OCI-LY7 (cell line): ENCODE measurements around the gene GRB10. TPM values are rescaled to one million over a fixed set of nuclear protein-coding genes. Genes with fewer than 3 reads are reported as not detected.

Experiments used
- BruUV-seq: library from RNA; stranded (reverse); fragments of 400-500 nt; replicated peaks from 2 replicates; lab custom pipeline; 2021; lab: Mats Ljungman, UMichigan
- CTCF ChIA-PET: fragments of 300-600 bp; sonication (Branson Sonifier 250); formaldehyde crosslinking; loops from one replicate; lab custom pipeline; 2022; ENCODE audit warnings: antibody characterized with exemption; ENCODE audit not compliant: unreplicated experiment; lab: Charles Lee
- POLR2A ChIA-PET: fragments of 300-600 bp; sonication (Branson Sonifier 250); formaldehyde crosslinking; loops from one replicate; lab custom pipeline; 2022; ENCODE audit warnings: antibody characterized with exemption; lab: Charles Lee
- DNase-seq: peaks from one replicate; pipeline ENCODE4 v3.0.0-alpha.2; 2015; ENCODE audit warnings: low spot score
- H2AFZ ChIP-seq: fragments of 200-600 bp; sonication (generic), shearing (Covaris generic); 2 replicates; pipeline ENCODE4 v1.6.1; 2014; ENCODE audit warnings: mild to moderate bottlenecking, antibody characterized with exemption, low read length, moderate library complexity
- H3K27ac ChIP-seq: fragments of 200-600 bp; sonication (generic); 2 replicates; pipeline ENCODE4 v1.5.1; 2014; ENCODE audit warnings: mixed run types, low read depth, mild to moderate bottlenecking, moderate library complexity, low read length, inconsistent platforms; ENCODE audit not compliant: poor library complexity, severe bottlenecking
- H3K36me3 ChIP-seq: fragments of 200-600 bp; sonication (generic); 2 replicates; pipeline ENCODE4 v1.6.1; 2014; ENCODE audit warnings: mild to moderate bottlenecking, antibody characterized with exemption, low read length, moderate library complexity, mixed read lengths; ENCODE audit not compliant: insufficient read depth
- H3K4me1 ChIP-seq: fragments of 200-600 bp; sonication (generic); 2 replicates; pipeline ENCODE4 v1.5.1; 2014; ENCODE audit warnings: mild to moderate bottlenecking, low read length; ENCODE audit not compliant: insufficient read depth, poor library complexity, severe bottlenecking
- H3K4me2 ChIP-seq: fragments of 200-600 bp; sonication (generic); 2 replicates; pipeline ENCODE4 v1.6.1; 2014; ENCODE audit warnings: mild to moderate bottlenecking, low read length
- H3K4me3 ChIP-seq: fragments of 200-600 bp; sonication (generic); 2 replicates; pipeline ENCODE4 v1.5.1; 2014; ENCODE audit warnings: mild to moderate bottlenecking, low read depth, low read length; ENCODE audit not compliant: poor library complexity, severe bottlenecking
- H3K79me2 ChIP-seq: fragments of 200-600 bp; sonication (generic); 2 replicates; pipeline ENCODE4 v1.6.1; 2016; ENCODE audit warnings: low read depth, mild to moderate bottlenecking, low read length, moderate library complexity, mixed read lengths; ENCODE audit not compliant: insufficient read depth
- H3K9me2 ChIP-seq: fragments of 200-600 bp; sonication (generic); 2 replicates; pipeline ENCODE4 v1.6.1; 2016; ENCODE audit warnings: mild to moderate bottlenecking, low read length, mixed read lengths; ENCODE audit not compliant: insufficient read depth
- H3K9me3 ChIP-seq: fragments of 200-600 bp; sonication (generic); 2 replicates; pipeline ENCODE4 v1.6.1; 2014; ENCODE audit warnings: mild to moderate bottlenecking, mixed run types, low read length, mixed read lengths
- H4K20me1 ChIP-seq: fragments of 200-600 bp; sonication (generic); 2 replicates; pipeline ENCODE4 v1.6.1; 2014; ENCODE audit warnings: mild to moderate bottlenecking, antibody characterized with exemption, low read length, moderate library complexity, mixed read lengths; ENCODE audit not compliant: insufficient read depth
- CTCF ChIP-seq: fragments of 200-600 bp; sonication (generic); conservative IDR thresholded peaks from 2 replicates; pipeline ENCODE4 v1.5.1; 2014; ENCODE audit warnings: mild to moderate bottlenecking, antibody characterized with exemption, low read length, moderate library complexity, mixed read lengths
- EZH2phosphoT487 ChIP-seq: fragments of 200-600 bp; sonication (generic); IDR thresholded peaks from 2 replicates; pipeline ENCODE4 v1.6.1; 2018; ENCODE audit warnings: low read depth, borderline replicate concordance, mild to moderate bottlenecking, mixed run types, antibody characterized with exemption, low read length, moderate library complexity, mixed read lengths
- intact Hi-C: fragments of 100-400 bp; cut with micrococcal nuclease; formaldehyde crosslinking; loops from one replicate; pipeline ENCODE4 v1.10.0; 2022; ENCODE audit not compliant: unreplicated experiment
- total RNA-seq, 2 experiments: library from RNA; depleted of rRNA in 1 of 2; stranded (reverse); fragments of >200 nt in 1 of 2; shearing (Covaris generic) in 1 of 2; gene quantifications; 2 replicates each; pipeline ENCODE4 v1.2.3, GENCODE V29; 2014 to 2022

GRB10 gene
- total RNA-seq, 2 experiments from 2014 or later = not detected

GRCh38 chr7:50621973-50622490 is 160.7 kb downstream of the GRB10 start:
- intact Hi-C loops = no loop called here
- CTCF ChIA-PET = no interaction called here

GRCh38 chr7:50621206-50621605 is 161.5 kb downstream of the GRB10 start:
- Histone ChIP-seq H2AFZ (no peak overlapping the region), H3K4me1 (no peaks in the 10 kb centered on the region), H3K27ac (no peak overlapping the region), H3K4me2 (no peak overlapping the region), H3K4me3 (no peak overlapping the region), H3K9me3 (no peaks in the 10 kb centered on the region), H4K20me1 (no peaks in the 10 kb centered on the region), H3K36me3 (no peaks in the 10 kb centered on the region), H3K79me2 (no peaks in the 10 kb centered on the region), H3K9me2 (no peaks in the 10 kb centered on the region)
- intact Hi-C loops = no loop called here
- CTCF ChIA-PET = no interaction called here
- TF ChIP-seq EZH2phosphoT487 (no peak), CTCF (no peak)
- POLR2A ChIA-PET = no interaction called here
- no TSS peak for BruUV-seq
- DNase-seq = no peak

More at GRCh38 chr7:50621973-50622490, 160.7 kb downstream of the GRB10 start:
- Histone ChIP-seq H3K36me3 (no peaks in the 10 kb centered on the region), H4K20me1 (no peaks in the 10 kb centered on the region), H3K4me2 (no peak overlapping the region), H3K4me1 (no peaks in the 10 kb centered on the region), H3K9me2 (no peaks in the 10 kb centered on the region), H3K9me3 (no peaks in the 10 kb centered on the region), H3K79me2 (no peaks in the 10 kb centered on the region), H3K27ac (no peak overlapping the region), H3K4me3 (no peak overlapping the region), H2AFZ (no peak overlapping the region)
- no TSS peak for BruUV-seq
- no peak for DNase-seq
- TF ChIP-seq CTCF (no peak), EZH2phosphoT487 (no peak)
- POLR2A ChIA-PET = no interaction called here

- ChIA-PET POLR2A (no interaction called here), CTCF (interaction anchor here (0.6 kb wide), 1 partner anchor 185 kb away, joined by 3 read pairs; no protein-coding TSS in a partner anchor)
- intact Hi-C loops = no loop called here
- H3K9me2 ChIP-seq = no peaks in the 10 kb centered on the region
- no peak overlapping the region for H2AFZ ChIP-seq
- H3K36me3 ChIP-seq = no peaks in the 10 kb centered on the region
- BruUV-seq = no TSS peak
- no peaks in the 10 kb centered on the region for H4K20me1 ChIP-seq
- H3K9me3 ChIP-seq = no peaks in the 10 kb centered on the region
- H3K4me3 ChIP-seq = no peak overlapping the region
- no peak for DNase-seq
- H3K4me2 ChIP-seq = no peak overlapping the region
- H3K27ac ChIP-seq = no peak overlapping the region
- no peak for TF ChIP-seq CTCF
- no peak for TF ChIP-seq EZH2phosphoT487
- H3K4me1 ChIP-seq = no peaks in the 10 kb centered on the region
- no peaks in the 10 kb centered on the region for H3K79me2 ChIP-seq
Observed at GRCh38 chr7:50620433-50620832, 162.3 kb downstream of the GRB10 start.
